Upper lobe of right lung (tissue), 1 donor: ENCODE data around the gene SLC10A1. TPM values are rescaled to one million over a fixed set of nuclear protein-coding genes. Genes with fewer than 3 reads are reported as not detected.

Experiments
- ATAC-seq: fragments of 200-7000 bp; cut with Tn5 transposase; one replicate; pipeline ENCODE4 v1.9.1; 2020; ENCODE audit warnings: mild to moderate bottlenecking, moderate library complexity
- DNase-seq: peaks from one replicate; pipeline ENCODE4 v3.0.0-alpha.2; 2020
- H3K27ac ChIP-seq: fragments of 200-600 bp; one replicate; pipeline ENCODE4 v1.8.0; 2022
- H3K27me3 ChIP-seq: fragments of 200-600 bp; one replicate; pipeline ENCODE4 v1.8.0; 2022; ENCODE audit warnings: mild to moderate bottlenecking
- H3K36me3 ChIP-seq: fragments of 200-600 bp; one replicate; pipeline ENCODE4 v1.8.0; 2022
- H3K4me1 ChIP-seq: fragments of 200-600 bp; one replicate; pipeline ENCODE4 v1.8.0; 2022
- H3K4me3 ChIP-seq: fragments of 200-600 bp; one replicate; pipeline ENCODE4 v1.8.0; 2022; ENCODE audit warnings: mild to moderate bottlenecking
- H3K9me3 ChIP-seq: fragments of 200-600 bp; one replicate; pipeline ENCODE4 v1.8.0; 2022
- CTCF ChIP-seq: fragments of 200-600 bp; IDR thresholded peaks from one replicate; pipeline ENCODE4 v1.8.0; 2022; ENCODE audit warnings: antibody characterized with exemption
- intact Hi-C: fragments of 100-400 bp; cut with DNase I; formaldehyde crosslinking; loops from one replicate; pipeline ENCODE4 v1.11.0; 2022
- total RNA-seq: library from RNA; stranded (reverse); fragmentation: NEBNext Ultra II Directional; extraction: Animal tissue kit (Norgen Biotek cat#: 25700); gene quantifications from one replicate; pipeline ENCODE4 v1.2.1, GENCODE V29; 2021
- donor health status: DM: no; HTN: yes; CAD: no; lungs with severe emphysema.

SLC10A1 gene
- total RNA-seq, 1 donor from 2014 or later, result not detected

DNA sequence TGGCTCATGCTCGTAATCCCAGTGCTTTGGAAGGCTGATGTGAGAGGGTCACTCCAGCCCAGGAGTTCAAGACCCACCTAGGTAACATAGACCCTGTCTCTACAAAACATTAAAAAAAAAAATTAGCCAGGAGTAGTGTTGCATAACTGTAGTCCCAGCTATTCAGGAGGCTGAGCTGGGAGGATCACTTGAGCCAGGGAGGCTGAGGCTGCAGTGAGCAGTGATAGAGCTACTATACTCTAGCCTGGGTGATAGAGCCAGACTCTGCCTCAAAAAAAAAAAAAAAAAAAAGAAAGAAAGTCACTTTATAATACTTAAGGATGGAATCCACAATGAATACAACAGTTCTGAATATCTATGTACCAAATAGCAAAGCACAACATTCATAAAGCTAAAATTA, 10.2 kb upstream of the SLC10A1 start:
- intact Hi-C loops, result no loop called here
- TF ChIP-seq CTCF, result no peak
- no peaks in the 10 kb centered on the region for H3K27me3 ChIP-seq

GRCh38 chr14:69804902-69805301, 7.9 kb upstream of the SLC10A1 start:
- no peak for TF ChIP-seq CTCF
- H3K27ac ChIP-seq, result no peak overlapping the region
- H3K9me3 ChIP-seq, result no peaks in the 10 kb centered on the region
- no peak for ATAC-seq
- H3K4me1 ChIP-seq, result no peaks in the 10 kb centered on the region
- DNase-seq, result no peak
- no peaks in the 10 kb centered on the region for H3K36me3 ChIP-seq
- H3K27me3 ChIP-seq, result no peaks in the 10 kb centered on the region
- intact Hi-C loops, result no loop called here
- H3K4me3 ChIP-seq, result no peak overlapping the region

More for the DNA sequence above, 10.2 kb upstream of the SLC10A1 start:
- Histone ChIP-seq H3K4me3 (no peak overlapping the region), H3K4me1 (no peaks in the 10 kb centered on the region), H3K27ac (no peak overlapping the region), H3K36me3 (no peaks in the 10 kb centered on the region), H3K9me3 (no peaks in the 10 kb centered on the region)
- DNase-seq, result no peak
- no peak for ATAC-seq

- no peaks in the 10 kb centered on the region for H3K36me3 ChIP-seq
- peak; percentile 5 for TF ChIP-seq CTCF
- intact Hi-C loops, result no loop called here
- no peak overlapping the region for H3K27ac ChIP-seq
- ATAC-seq, result no peak
- H3K4me3 ChIP-seq, result no peak overlapping the region
- H3K9me3 ChIP-seq, result no peaks in the 10 kb centered on the region
- no peak for DNase-seq
- no peaks in the 10 kb centered on the region for H3K27me3 ChIP-seq
- H3K4me1 ChIP-seq, result no peaks in the 10 kb centered on the region
Observed at GRCh38 chr14:69803753-69804152, 6.7 kb upstream of the SLC10A1 start.

DNA sequence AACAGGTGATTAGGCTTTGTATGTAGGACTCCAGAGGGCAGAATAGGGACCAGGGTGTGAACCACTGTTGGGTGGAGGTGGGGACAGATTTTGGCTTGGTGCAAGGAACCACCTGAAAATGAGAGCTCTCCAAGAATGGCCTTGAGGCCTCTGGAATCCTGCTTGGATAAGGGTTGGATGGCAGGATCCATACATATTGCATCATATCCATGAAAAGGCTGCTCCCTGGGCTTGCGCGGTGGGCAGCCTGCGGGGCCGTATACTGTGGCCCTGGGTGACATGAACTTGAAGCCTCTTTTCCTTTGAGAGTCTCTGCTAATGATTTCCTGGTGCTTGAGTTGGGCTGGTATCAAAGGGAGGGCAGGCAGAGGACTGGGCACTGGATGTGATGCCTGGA, 1.3 kb upstream of the SLC10A1 start:
- Histone ChIP-seq H3K36me3 (no peaks in the 10 kb centered on the region), H3K27me3 (no peaks in the 10 kb centered on the region), H3K4me3 (no peak overlapping the region), H3K9me3 (no peaks in the 10 kb centered on the region), H3K4me1 (peaks cover 9% of the 10 kb centered on the region), H3K27ac (no peak overlapping the region)
- no peak for ATAC-seq
- intact Hi-C loops, result no loop called here
- no peak for TF ChIP-seq CTCF
- no peak for DNase-seq

DNA sequence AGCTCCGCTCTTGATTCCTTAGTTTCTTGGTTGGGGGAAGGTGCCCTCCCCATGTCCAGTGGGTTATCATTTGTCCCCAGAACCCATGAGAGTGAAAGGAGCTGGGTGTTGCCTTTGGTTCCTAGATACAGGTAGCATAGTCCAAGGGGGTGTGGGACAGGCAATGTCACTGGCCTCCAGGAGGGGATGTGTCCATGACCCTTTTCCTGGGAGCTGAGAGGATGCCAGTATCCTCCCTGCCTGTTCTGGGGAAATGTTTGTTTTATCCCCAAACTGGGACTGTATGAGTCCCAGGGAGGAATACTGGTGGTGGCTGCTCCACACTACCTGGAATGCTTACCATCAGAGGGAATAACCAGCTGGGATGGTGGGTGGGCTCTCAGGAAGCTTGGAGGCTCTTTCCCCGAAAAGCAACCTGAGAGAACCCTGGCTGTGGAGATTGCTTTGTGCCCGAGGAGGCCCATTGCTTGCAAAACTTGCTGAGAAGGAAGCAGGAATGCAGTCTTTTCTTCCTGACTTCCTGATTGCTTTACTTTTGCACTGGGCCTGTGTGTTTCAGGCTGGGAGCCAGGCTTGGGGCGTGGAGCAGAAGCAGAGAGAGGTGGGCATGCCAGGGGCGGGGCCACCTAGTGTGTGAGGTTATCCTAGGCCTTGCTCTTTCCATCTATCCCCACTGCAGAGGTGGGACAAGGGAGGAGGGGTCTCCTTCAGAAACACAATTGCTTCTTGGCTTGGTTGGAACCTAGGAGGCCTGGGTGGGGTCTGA, 715 bp upstream of the SLC10A1 start:
- DNase-seq (peak; percentile 69), ATAC-seq (peak; percentile 48)
- intact Hi-C loops, result no loop called here
- Histone ChIP-seq H3K9me3 (no peaks in the 10 kb centered on the region), H3K4me1 (peaks cover 9% of the 10 kb centered on the region), H3K36me3 (no peaks in the 10 kb centered on the region), H3K27ac (no peak overlapping the region), H3K27me3 (no peaks in the 10 kb centered on the region), H3K4me3 (no peak overlapping the region)
- TF ChIP-seq CTCF, result no peak
